Memory B cell (primary cell): ENCODE results near the gene FABP1.

Source experiments
- ATAC-seq: fragments of 150-1000 bp; cut with Tn5 transposase; 2 replicates; pipeline ENCODE4 v1.10.0; 2021; ENCODE audit warnings: low read depth, mild to moderate bottlenecking, moderate library complexity
- DNase-seq, 2 donors: peaks; one replicate each; pipeline ENCODE4 v3.0.0; 2022; ENCODE audit warnings: low spot score in 2 of 2
- H3K27ac Mint-ChIP-seq: one replicate; pipeline ENCODE4 v1.8.0; 2022; ENCODE audit warnings: mild to moderate bottlenecking, moderate library complexity, mixed read lengths
- H3K27me3 Mint-ChIP-seq: one replicate; pipeline ENCODE4 v1.8.0; 2022; ENCODE audit warnings: mixed read lengths
- H3K36me3 Mint-ChIP-seq: one replicate; pipeline ENCODE4 v1.8.0; 2022; ENCODE audit warnings: mild to moderate bottlenecking, mixed read lengths
- H3K4me1 Mint-ChIP-seq: one replicate; pipeline ENCODE4 v1.8.0; 2022; ENCODE audit warnings: mixed read lengths
- H3K4me3 Mint-ChIP-seq: one replicate; pipeline ENCODE4 v1.8.0; 2022; ENCODE audit warnings: mild to moderate bottlenecking, moderate library complexity, mixed read lengths
- H3K9me3 Mint-ChIP-seq: one replicate; pipeline ENCODE4 v1.8.0; 2022; ENCODE audit warnings: mixed read lengths

Gene FABP1

GRCh38 chr2:88115825-88116518 lies 11.9 kb downstream of the FABP1 start:
- Mint-ChIP-seq H3K4me1 (no peaks in the 10 kb centered on the region), H3K36me3 (no peaks in the 10 kb centered on the region), H3K4me3 (no peak overlapping the region), H3K27me3 (peaks cover 8% of the 10 kb centered on the region), H3K9me3 (no peaks in the 10 kb centered on the region), H3K27ac (no peak overlapping the region)
- no peak for DNase-seq
- ATAC-seq: no peak

GRCh38 chr2:88114889-88115288 lies 13.0 kb downstream of the FABP1 start:
- no peak overlapping the region for H3K4me3 Mint-ChIP-seq
- ATAC-seq: no peak
- H3K9me3 Mint-ChIP-seq: no peaks in the 10 kb centered on the region
- no peak for DNase-seq
- H3K27ac Mint-ChIP-seq: no peak overlapping the region
- no peaks in the 10 kb centered on the region for H3K4me1 Mint-ChIP-seq
- H3K36me3 Mint-ChIP-seq: no peaks in the 10 kb centered on the region
- peaks cover 7% of the 10 kb centered on the region for H3K27me3 Mint-ChIP-seq

GRCh38 chr2:88113069-88113468 lies 14.8 kb downstream of the FABP1 start:
- no peak for ATAC-seq
- H3K4me1 Mint-ChIP-seq: no peaks in the 10 kb centered on the region
- H3K27me3 Mint-ChIP-seq: peaks cover 5% of the 10 kb centered on the region
- no peaks in the 10 kb centered on the region for H3K36me3 Mint-ChIP-seq
- H3K9me3 Mint-ChIP-seq: no peaks in the 10 kb centered on the region
- H3K27ac Mint-ChIP-seq: no peak overlapping the region
- H3K4me3 Mint-ChIP-seq: no peak overlapping the region
- DNase-seq: no peak

GRCh38 chr2:88110830-88111229 lies 17.0 kb downstream of the FABP1 start:
- no peaks in the 10 kb centered on the region for H3K4me1 Mint-ChIP-seq

GRCh38 chr2:88108796-88109195 lies 19.1 kb downstream of the FABP1 start:
- ATAC-seq (no peak), DNase-seq (no peak)
- Mint-ChIP-seq H3K27me3 (peaks cover 4% of the 10 kb centered on the region), H3K4me3 (no peak overlapping the region), H3K36me3 (no peaks in the 10 kb centered on the region), H3K9me3 (no peaks in the 10 kb centered on the region), H3K4me1 (no peaks in the 10 kb centered on the region), H3K27ac (no peak overlapping the region)

More at GRCh38 chr2:88110830-88111229, 17.0 kb downstream of the FABP1 start:
- Mint-ChIP-seq H3K27me3 (peaks cover 1% of the 10 kb centered on the region), H3K27ac (no peak overlapping the region), H3K36me3 (no peaks in the 10 kb centered on the region), H3K9me3 (no peaks in the 10 kb centered on the region), H3K4me3 (no peak overlapping the region)
- ATAC-seq: peak; percentile 50
- no peak for DNase-seq

- Mint-ChIP-seq H3K9me3 (no peaks in the 10 kb centered on the region), H3K27me3 (peaks cover 15% of the 10 kb centered on the region)
Measured at GRCh38 chr2:88100489-88100858, 27.4 kb downstream of the FABP1 start.

GRCh38 chr2:88099798-88100488 lies 27.9 kb downstream of the FABP1 start:
- no peak overlapping the region for H3K27ac Mint-ChIP-seq
- H3K36me3 Mint-ChIP-seq: no peaks in the 10 kb centered on the region
- no peaks in the 10 kb centered on the region for H3K4me1 Mint-ChIP-seq
- no peak for ATAC-seq
- H3K9me3 Mint-ChIP-seq: no peaks in the 10 kb centered on the region
- H3K4me3 Mint-ChIP-seq: no peak overlapping the region
- no peak for DNase-seq
- H3K27me3 Mint-ChIP-seq: peaks cover 15% of the 10 kb centered on the region

More at GRCh38 chr2:88100489-88100858, 27.4 kb downstream of the FABP1 start:
- ATAC-seq: no peak
- DNase-seq: no peak
- Mint-ChIP-seq H3K36me3 (no peaks in the 10 kb centered on the region), H3K27ac (no peak overlapping the region), H3K4me3 (no peak overlapping the region), H3K4me1 (no peaks in the 10 kb centered on the region)

GRCh38 chr2:88098558-88098900 lies 29.3 kb downstream of the FABP1 start:
- Mint-ChIP-seq H3K4me3 (no peak overlapping the region), H3K4me1 (no peaks in the 10 kb centered on the region), H3K9me3 (no peaks in the 10 kb centered on the region), H3K36me3 (no peaks in the 10 kb centered on the region), H3K27me3 (peaks cover 14% of the 10 kb centered on the region), H3K27ac (no peak overlapping the region)
- DNase-seq (no peak), ATAC-seq (no peak)

GRCh38 chr2:88097891-88098557 lies 29.8 kb downstream of the FABP1 start:
- Mint-ChIP-seq H3K27me3 (peaks cover 14% of the 10 kb centered on the region), H3K36me3 (no peaks in the 10 kb centered on the region), H3K9me3 (no peaks in the 10 kb centered on the region), H3K4me3 (no peak overlapping the region), H3K27ac (no peak overlapping the region), H3K4me1 (no peaks in the 10 kb centered on the region)
- DNase-seq (no peak), ATAC-seq (no peak)

- Mint-ChIP-seq H3K27me3 (peaks cover 9% of the 10 kb centered on the region), H3K9me3 (no peaks in the 10 kb centered on the region), H3K36me3 (no peaks in the 10 kb centered on the region), H3K4me3 (no peak overlapping the region), H3K4me1 (no peaks in the 10 kb centered on the region), H3K27ac (no peak overlapping the region)
- no peak for ATAC-seq
- DNase-seq: no peak
Measured at GRCh38 chr2:88097192-88097591, 30.7 kb downstream of the FABP1 start.

- no peak for ATAC-seq
- peaks cover 9% of the 10 kb centered on the region for H3K27me3 Mint-ChIP-seq
- H3K9me3 Mint-ChIP-seq: no peaks in the 10 kb centered on the region
- H3K4me3 Mint-ChIP-seq: no peak overlapping the region
- H3K27ac Mint-ChIP-seq: no peak overlapping the region
- H3K4me1 Mint-ChIP-seq: no peaks in the 10 kb centered on the region
- H3K36me3 Mint-ChIP-seq: no peaks in the 10 kb centered on the region
- DNase-seq: no peak
Measured at GRCh38 chr2:88096708-88097107, 31.2 kb downstream of the FABP1 start.

- Mint-ChIP-seq H3K27ac (no peak overlapping the region), H3K36me3 (no peaks in the 10 kb centered on the region), H3K27me3 (peaks cover 8% of the 10 kb centered on the region), H3K4me1 (peaks cover 5% of the 10 kb centered on the region), H3K9me3 (no peaks in the 10 kb centered on the region), H3K4me3 (no peak overlapping the region)
- ATAC-seq (no peak), DNase-seq (no peak)
Measured at GRCh38 chr2:88095022-88095421, 32.8 kb downstream of the FABP1 start.

GRCh38 chr2:88092773-88093172 lies 35.1 kb downstream of the FABP1 start:
- no peak for ATAC-seq
- H3K27ac Mint-ChIP-seq: no peak overlapping the region
- H3K27me3 Mint-ChIP-seq: peaks cover 4% of the 10 kb centered on the region
- H3K4me3 Mint-ChIP-seq: no peak overlapping the region
- DNase-seq: no peak
- no peaks in the 10 kb centered on the region for H3K9me3 Mint-ChIP-seq
- H3K4me1 Mint-ChIP-seq: peaks cover 5% of the 10 kb centered on the region
- no peaks in the 10 kb centered on the region for H3K36me3 Mint-ChIP-seq

- Mint-ChIP-seq H3K27me3 (peaks cover 4% of the 10 kb centered on the region), H3K4me1 (peaks cover 5% of the 10 kb centered on the region), H3K9me3 (no peaks in the 10 kb centered on the region), H3K36me3 (no peaks in the 10 kb centered on the region), H3K4me3 (no peak overlapping the region), H3K27ac (no peak overlapping the region)
- DNase-seq (no peak), ATAC-seq (peak; percentile 53)
Measured at GRCh38 chr2:88091943-88092342, 35.9 kb downstream of the FABP1 start.
